Peyer's patch (tissue), 4 donors: ENCODE results near the gene CCDC83.

Experiments
- POLR2A ChIP-seq, 2 donors: fragments of 450-650 bp; IDR thresholded peaks; one replicate each; pipeline ENCODE4 v1.5.1; 2017; ENCODE audit warnings: antibody characterized with exemption in 2 of 2, mild to moderate bottlenecking in 2 of 2, moderate library complexity in 2 of 2
- TF ChIP-seq, protein P1 (sequence below), 6 experiments: fragments of 450-650 bp in 4 of 6; fragments of 200-600 bp in 2 of 6; sonication (generic) in 1 of 6; IDR thresholded peaks; one replicate each; pipeline ENCODE4 v1.5.1; 2017 to 2019; ENCODE audit warnings: antibody characterized with exemption in 6 of 6, mild to moderate bottlenecking in 3 of 6, moderate library complexity in 1 of 6

DNA sequence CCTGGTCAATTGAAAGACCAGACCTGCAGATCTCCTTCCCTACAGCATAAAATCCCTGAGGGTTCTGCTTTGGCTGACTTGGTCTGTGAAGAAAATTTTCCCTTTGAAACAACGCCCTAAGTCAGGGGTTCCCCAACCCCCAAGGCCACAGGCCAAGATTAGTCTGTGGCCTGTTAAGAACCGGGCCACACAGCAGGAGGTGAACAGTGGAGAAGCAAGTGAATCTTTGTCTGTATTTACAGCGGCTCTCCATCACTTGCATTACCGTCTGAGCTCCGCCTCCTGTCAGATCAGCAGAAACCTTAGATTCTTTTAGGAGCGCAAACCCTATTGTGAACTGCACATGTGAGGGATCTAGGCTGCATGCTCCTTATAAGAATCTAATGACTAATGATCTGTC, 38.2 kb downstream of the CCDC83 start:
- TF ChIP-seq, protein P1, sequence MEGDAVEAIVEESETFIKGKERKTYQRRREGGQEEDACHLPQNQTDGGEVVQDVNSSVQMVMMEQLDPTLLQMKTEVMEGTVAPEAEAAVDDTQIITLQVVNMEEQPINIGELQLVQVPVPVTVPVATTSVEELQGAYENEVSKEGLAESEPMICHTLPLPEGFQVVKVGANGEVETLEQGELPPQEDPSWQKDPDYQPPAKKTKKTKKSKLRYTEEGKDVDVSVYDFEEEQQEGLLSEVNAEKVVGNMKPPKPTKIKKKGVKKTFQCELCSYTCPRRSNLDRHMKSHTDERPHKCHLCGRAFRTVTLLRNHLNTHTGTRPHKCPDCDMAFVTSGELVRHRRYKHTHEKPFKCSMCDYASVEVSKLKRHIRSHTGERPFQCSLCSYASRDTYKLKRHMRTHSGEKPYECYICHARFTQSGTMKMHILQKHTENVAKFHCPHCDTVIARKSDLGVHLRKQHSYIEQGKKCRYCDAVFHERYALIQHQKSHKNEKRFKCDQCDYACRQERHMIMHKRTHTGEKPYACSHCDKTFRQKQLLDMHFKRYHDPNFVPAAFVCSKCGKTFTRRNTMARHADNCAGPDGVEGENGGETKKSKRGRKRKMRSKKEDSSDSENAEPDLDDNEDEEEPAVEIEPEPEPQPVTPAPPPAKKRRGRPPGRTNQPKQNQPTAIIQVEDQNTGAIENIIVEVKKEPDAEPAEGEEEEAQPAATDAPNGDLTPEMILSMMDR (IDR thresholded peaks at IDR 0.05), result no peak
- TF ChIP-seq POLR2A (IDR thresholded peaks at IDR 0.05), result no peak
